OCI-M1 (cell line): ENCODE results near the gene CSTPP1.

Experiments
- DNase-seq: peaks from one replicate; lab custom pipeline; 2025; lab: John Stamatoyannopoulos, UW

The CSTPP1 gene

DNA sequence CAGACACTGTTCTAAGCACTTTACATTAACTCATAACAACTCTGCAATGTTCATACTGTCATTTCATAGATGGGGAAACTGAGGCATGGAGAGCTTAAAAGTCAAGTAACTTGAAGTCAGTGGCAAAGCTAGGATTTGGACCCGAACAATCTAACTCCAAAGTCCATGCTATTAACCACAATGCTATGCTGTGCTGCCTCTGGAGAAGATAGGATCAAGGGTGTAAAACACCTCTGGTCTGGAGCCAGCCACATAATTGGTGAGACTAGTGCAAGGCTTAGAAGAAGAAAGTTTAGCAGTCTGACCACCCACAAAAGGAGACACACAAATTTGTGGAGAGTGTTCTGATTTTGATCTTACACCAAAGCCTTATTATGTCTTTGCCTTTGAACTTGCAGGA lies 196.4 kb downstream of the CSTPP1 start:
- DNase-seq = no peak

DNA sequence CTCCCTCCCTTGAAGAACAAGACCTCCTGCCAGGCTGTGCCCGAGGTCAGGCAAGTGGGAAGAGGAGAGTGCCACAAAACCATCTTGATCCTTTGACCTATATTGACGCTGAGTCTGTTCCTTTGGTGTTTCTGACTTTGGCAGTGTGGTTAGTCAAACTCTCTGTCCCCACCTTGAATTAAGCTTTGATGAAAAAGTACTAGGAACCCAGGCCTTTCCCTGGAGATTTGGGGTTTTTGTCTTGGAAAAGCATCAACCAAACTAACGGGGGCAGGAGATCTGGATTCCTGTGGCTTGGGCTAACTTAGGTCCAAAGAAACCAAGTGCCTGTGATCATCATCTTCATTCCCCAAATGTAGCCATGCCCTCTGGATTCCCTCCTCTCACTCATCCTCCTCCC lies 199.8 kb downstream of the CSTPP1 start:
- DNase-seq = no peak

DNA sequence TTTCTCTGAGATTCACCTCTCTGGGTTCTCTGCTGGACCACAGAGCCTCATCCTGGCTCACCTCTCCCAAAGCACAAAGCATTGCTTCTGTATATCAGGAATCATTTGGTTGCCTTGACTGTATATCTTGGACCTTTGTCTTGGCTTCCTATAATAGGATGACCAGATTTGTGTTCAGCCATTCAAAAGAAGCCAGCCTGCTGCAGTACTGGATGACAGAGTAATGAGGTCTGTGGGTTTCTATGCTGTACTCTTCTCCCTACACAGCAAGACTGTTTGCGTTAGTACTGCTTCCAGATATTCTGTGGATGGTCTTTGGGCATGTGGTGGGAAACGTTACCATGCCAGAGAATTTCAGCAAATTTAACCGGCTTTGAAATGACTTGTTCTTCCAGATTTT lies 200.4 kb downstream of the CSTPP1 start:
- DNase-seq = no peak

DNA sequence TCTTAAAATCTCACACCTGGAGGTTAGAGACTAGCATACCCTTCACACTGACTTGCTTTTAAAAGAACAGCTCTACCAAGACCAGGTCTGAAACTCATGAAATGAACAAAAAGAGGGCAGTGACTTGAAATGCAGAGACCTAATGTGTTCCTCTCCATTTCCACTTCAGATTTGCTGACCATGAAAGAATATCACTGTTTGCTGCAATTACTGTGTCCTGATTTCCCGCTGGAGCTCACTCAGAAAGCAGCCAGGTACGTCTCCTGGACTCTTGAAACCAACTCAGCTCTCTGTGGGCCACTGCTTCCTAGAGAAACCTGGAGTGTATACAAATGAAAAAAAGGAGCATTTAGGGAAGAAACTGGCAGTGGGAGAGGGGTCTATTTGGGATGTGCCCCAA lies 200.9 kb downstream of the CSTPP1 start:
- no peak for DNase-seq

DNA sequence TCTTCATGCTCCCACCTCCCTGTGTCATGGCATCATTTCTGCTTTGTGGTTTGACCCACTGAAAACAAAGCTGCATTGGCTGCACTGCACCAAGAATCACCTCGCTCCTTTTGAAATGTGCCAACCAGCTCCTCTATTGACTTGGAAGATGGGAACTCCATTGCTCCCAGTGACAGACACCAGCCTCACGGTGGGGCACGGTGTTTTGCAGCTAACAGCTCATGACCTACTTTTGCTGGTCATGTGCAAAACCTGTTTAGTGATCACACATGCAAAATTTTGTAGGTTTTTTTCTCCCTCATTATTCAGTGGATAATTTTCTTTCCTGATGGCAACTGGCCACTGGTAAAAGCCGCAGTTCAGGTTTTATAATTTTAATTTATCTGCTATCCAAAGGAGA lies 203.3 kb downstream of the CSTPP1 start:
- no peak for DNase-seq

DNA sequence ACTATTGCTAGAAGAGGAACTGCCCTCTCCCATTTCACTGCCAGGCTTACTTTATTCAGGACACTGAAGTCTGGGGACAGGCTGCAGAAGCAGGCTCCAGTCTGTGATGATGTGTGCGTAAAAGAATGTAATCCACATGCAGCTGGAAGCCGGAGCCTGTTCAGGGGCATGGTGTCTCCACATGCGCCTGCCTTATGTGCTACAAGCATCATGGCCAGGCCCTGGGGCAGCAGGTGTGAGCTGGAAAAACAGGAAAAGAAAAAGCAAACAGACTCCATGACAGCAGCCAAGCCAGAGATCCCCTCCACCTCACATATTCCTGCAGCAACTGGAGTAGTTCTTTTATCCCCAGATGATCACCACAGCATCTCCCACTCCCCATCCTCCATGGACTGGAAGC lies 206.8 kb downstream of the CSTPP1 start:
- DNase-seq = no peak

DNA sequence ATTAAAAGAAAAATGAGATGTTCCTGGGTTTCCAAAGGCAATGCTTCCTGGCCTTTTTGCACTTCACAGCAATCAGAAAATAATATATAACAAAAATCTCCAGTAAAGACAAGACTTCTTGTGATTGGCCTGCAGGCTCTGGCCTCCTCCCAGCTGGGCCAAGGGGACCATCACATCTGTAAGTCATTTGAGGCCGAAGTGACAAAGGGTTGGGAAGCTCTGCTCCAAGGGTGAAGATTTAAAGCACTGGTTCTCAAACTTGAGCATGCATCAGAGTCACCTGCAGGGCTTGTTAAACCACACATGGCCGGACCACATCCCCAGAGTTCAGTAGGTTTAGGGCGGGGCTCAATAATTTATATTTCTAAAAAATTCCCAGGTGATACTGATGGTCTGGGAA lies 208.0 kb downstream of the CSTPP1 start:
- no peak for DNase-seq

DNA sequence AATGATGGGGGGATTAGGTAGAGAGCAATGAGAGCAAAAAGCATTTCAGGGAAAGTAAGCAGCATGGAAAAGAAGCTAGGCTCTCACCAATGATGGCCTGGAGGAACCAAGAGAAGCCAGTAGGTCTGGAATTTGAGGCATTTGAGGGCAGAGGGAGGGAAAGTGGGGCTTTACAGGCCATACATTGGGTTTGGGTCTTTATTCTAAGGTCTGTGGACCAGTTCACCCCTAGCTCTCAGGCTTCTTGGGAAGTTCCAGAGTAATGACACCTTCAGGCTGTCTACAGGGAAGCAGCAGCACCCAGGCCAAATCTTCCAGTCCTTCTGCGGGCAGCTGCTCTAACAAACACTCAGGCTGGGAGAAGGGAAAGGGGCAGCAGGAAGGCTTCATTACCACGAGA lies 210.7 kb downstream of the CSTPP1 start:
- no peak for DNase-seq

DNA sequence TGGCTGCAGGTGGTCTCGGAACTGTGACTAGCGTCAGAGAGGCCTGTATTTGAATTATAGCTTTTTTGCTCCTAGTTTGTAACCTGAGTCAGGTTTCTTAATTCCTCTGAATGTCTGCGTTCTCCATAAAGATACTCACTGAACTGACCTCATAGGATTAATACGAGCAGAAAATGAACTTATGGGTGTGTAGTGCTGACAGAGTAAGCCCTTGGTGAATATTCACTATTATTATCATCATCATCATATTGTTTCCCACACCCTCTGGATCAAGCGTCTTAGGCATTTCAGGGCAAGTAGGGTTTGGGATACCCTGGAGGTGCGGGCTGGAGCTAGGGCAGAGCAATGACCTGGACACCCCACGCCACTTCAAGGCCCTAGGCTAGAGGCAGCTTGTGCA lies 211.1 kb downstream of the CSTPP1 start:
- DNase-seq = no peak

DNA sequence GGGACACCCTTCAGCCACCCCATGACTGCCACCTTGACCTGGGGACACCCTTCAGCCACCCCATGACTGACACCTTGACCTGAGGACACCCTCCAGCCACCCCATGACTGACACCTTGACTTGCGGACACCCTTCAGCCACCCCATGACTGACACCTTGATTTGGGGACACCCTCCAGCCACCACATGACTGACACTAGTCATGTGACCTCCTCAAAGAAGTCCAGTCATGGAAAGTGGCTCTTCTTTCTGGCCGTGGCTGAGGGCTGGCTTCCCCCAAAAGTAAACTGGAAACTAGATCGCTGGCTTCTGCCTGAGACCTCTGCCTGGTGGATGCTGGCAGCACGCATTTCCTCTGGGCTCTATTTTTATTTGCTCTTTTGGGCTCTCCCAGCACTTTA lies 211.7 kb downstream of the CSTPP1 start:
- no peak for DNase-seq

DNA sequence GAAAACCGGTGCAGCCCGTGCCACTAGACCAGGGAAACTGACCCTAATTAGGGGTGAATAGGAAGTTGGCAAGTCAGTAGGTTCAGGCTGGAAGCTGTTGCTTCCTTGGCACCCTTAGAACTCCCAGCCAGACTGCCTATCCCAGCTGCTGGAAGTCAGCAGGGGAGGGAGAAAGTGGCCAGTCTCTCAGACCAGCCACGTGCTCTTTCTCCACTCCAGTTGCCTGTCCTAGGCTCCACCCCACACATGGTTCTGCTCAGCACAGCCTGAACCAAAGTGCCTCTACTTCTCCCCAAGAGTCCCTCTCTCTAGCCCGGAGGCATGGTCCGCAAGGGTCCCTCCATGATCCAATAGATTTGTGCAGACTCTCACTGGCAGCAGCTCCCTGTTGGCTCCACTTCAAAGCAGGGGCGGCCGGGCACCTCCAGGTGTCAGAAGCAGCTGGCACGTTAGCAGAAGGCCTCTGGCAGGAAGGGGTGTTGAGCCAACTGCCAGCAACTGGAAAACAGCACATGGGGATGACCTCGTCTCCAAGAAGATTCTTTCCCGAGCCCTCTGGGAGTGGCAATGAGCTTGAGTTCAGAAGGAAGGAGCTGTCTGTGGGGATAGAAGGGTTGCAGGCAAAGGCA lies 212.5 kb downstream of the CSTPP1 start:
- no peak for DNase-seq

DNA sequence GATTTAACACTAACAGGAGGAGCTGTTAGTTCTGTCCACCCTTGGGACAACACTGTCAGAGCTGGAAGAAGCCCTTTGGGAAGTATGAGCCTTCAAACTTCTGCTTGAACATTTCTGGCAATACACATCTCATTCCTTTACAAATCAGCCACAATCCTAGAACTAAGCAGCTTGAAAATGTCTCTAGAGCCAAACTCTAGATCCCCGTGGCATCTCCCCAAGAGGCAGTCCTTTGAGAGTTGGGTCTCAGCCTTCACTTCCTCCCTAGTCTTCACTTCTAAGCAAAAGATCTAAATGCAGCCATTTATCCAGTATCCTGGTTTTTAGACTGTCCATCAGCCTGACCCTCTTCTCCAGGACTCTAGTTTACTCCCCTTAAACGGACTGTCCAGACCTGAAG lies 213.2 kb downstream of the CSTPP1 start:
- no peak for DNase-seq

DNA sequence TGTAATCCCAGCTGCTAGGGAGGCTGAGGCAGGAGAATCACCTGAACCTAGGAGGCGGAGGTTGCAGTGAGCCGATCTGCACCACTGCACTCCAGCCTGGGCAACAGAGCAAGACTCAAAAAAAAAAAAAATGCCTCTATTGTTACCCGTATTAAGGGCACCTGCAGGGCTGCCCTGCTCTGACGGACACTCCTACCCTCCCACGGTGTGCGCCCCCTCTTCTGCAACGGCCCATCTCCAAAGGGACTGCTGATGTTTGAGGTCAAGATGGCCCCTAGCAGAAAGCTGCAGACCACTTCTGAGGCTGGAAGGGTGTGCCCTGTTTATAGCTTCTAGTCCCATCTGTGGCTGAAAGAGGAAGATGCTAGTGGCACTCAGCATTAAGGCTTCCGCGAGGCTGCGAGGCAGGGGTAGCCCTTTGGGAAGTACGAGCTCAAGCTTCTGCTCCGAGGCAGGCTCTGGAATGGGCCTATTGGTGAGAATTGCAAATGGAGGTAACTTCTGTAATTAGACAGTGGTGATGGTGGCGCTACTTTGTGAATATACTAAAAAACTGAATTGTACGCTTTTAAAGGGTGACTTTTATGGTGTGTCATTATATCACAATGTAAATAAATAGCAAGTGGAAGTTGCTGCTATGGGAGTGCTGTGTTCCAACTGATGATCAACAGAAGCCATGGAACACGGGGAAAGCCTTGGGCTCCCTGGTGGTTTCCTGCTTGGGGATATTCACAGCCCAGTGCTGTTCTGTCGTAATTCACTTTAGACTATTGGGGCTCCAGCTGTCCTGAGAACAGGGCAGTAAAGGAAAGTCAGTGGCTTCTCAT lies 215.8 kb downstream of the CSTPP1 start:
- no peak for DNase-seq

DNA sequence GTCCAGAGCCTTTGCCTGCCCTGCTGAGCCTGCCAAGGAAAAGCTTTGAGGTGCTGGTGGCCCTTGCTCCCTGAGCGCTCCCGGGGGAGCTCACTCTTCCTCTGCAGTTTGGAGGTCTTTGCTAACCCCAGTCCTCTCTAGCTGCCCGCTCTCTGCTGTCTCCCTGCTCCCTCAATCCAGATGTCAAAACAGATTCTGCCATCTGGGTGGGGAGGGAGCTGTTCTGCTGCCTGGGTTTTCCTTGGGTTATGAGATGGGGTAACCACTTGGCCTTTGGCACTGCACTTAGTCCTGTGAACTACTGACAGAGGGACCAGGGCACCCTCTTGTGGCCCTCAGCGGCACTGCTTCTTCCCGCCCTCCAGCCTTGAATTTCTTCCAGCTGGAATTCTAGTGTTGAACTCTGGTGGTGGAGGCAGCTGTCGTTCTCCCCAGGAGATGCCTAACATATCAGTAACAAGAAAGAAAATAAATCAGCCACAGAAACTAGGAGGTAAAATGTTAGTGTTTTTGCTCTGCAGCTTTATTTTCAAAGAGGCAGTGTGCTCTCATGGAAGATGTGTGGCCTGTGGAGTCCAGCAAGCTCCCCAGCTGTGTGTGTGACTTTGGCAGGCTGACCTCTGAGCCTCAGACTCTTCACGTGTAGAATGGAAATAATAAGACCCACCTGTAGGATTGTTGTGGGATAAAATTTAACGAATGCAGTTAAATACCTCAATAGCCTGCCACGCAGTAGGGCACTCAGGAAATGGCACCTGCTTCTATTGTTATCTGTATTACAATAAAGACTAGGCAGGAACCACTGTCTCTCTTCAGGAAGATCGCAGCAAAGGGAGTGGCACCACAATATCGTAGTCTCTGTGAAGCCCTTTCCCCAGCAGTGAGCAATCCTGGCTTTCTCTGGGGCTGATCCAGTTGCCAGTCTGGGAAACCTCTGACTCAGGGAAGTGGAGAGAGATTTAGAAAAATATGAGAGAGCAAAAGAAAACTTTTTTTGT lies 216.7 kb downstream of the CSTPP1 start:
- DNase-seq = peak; percentile 83

DNA sequence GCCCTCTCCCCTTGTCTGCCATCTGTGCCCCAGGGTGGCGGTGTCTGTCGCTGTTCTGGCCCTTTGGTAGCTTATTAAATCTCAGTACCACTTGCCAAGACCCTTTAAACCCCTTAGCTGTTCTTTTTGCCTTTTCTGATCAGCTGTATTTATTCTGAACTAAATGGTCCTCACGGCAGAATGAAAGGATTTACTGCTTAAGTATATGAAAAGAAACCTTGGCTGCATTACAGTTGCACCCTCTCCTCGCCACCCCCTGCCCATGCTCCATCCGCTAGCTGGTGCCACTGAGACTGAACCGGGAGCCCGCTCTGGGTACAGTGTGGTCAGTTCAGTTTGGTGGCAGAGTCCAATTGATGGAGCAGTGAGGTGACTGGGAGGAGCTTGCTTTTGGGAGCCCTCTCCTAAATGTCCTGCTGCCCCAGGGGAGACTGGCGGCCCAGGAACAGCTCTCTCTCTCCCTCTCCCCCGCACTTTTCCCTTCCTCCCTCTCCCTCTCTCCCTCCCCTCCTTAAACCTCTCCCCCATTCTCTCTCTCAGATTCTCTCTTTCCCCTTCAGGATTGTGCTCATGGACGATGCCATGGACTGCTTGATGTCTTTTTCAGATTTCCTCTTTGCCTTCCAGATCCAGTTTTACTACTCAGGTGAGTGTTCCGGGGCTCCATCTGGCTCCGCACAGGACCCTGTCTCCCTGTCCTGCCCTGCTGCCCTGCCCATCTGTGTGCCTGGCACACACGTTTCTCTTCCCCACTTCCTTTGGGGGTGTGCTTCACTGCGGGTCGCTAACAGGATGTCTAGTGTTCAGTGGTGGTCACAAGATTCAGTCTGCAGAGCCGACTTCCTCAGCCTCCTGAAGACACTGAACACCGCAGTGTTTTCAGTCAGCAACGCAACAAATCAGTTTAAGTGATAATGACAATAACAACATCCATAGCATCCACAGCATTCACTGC lies 218.3 kb downstream of the CSTPP1 start:
- DNase-seq = no peak

DNA sequence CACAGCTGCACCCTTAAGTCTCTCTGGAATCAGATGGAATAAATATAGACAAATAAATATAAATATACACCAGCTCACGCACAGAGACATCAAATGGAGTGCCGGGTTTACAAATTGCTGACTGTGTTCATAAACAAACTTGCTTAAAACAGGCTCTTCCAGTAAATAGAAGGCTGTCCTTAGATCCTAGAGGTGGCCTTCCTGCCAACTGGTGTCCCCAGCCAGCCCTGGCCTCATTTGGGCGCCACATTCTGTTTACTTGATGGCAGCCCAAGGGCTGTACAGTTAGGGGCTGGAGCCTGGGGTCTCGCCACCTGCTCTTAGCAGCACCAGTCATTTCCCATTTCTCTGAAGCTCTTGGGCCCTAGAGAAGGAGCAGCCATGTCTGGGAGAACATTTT lies 219.3 kb downstream of the CSTPP1 start:
- DNase-seq = no peak

DNA sequence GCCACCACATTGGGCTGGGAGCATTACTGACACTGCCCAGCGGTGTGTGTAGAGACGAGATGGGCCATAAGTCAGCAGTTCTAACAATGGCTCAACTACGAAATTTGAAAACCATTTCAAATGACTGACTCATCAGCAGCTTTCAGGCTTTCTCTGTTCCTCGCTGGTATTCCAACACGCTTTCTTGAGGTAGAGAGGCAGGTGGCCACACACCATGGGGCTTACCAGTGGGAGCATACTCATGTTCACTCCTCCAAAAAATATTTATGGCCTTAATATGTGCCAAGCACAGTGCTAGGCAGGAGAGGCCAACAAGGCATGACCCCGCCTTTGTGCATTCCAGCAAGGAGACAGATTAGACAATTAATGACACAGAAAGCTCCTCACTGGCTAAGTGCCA lies 219.8 kb downstream of the CSTPP1 start:
- DNase-seq = no peak

DNA sequence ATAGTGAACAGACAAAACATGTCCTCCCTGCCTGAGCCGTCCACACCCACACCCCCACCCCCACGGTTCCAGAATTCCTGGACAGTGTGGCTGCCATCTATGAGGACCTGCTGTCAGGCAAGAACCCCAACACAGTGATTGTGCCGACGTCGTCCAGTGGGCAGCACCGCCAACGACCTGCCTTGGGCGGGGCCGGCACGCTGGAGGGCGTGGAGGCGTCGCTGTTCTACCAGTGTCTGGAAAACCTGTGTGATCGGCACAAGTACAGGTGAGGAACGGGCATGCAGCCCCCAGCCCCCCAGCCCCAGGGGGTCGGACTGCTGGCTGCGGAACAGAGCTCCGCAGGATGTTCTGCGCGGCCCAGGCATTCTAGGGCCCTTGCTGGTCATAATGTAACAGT lies 220.4 kb downstream of the CSTPP1 start:
- no peak for DNase-seq

DNA sequence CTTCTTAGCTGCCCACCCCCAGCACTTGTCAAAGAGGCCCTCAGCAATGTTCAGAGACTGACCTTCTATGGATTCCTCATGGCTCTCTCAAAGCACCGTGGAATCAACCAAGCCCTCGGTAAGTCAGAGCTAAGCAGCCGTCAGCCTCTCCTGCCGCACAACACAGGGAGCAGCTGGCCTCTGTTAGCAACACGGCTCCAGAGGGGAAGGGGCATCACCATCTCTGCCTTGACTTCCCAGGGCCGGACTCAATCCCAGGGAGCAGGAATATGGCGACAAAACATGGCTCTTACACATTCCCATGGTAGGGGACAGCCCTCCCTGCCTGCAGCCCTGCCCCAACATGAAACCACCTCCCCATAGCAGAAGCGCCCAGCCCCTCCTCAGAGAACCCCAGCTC lies 221.2 kb downstream of the CSTPP1 start:
- DNase-seq = no peak

DNA sequence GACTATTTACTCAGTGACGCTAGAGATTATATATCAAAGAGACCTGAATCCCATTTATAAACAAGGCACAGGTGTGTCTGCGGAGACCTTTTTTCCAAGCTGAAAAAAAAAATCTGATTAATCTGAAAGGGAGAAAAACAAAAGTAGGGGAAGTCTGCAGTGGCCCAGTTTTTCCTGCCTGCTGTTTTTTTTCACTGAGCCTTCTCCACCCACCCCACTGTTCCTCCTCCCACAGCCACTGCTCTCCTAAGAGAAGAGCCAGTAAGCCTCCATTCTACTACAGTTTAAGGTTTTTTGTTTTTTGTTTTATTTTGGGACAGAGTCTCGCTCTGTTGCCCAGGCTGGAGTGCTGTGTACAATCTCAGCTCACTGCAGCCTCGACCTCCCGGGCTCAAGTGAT lies 221.7 kb downstream of the CSTPP1 start:
- no peak for DNase-seq

DNA sequence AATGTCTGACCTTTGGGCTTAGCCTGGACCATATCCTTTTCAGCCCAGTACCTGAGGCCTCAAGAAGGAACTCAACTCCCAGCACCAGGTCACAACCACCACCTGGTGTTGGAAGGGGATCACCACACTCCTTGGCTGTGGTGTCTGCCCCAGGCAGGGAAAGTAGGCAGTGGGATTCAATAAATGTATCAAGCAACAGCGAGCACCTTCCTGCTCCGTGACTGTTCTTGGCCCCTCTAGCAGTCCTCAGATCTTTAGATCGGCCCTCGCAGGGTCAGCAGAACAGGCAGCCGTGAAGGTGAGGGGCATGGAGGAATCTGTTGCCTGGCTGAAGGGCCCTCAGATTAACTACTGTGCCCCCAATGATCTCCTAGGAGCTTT lies 224.2 kb downstream of the CSTPP1 start:
- no peak for DNase-seq
